H1 (cell line): Measurements from ENCODE around the gene KLHL3. TPM values are rescaled to one million over a fixed set of nuclear protein-coding genes. Genes with fewer than 3 reads are reported as not detected.

ENCODE experiments used
- ASH2L ChIP-seq: fragments of 200-600, 300-600 bp; sonication (generic); IDR thresholded peaks from one replicate; pipeline ENCODE4 v1.7.1; 2017; ENCODE audit warnings: low read length
- KDM1A ChIP-seq: fragments of 200-600, 300-600 bp; sonication (generic); IDR thresholded peaks from 2 replicates; pipeline ENCODE4 v1.7.1; 2016; ENCODE audit warnings: mild to moderate bottlenecking, low read length, borderline replicate concordance
- KDM5A ChIP-seq: fragments of 200-600 bp; IDR thresholded peaks from 2 replicates; pipeline ENCODE4 v1.7.1; 2012; ENCODE audit warnings: mild to moderate bottlenecking, low read length, inconsistent platforms, mixed read lengths
- POLR2A ChIP-seq, 2 experiments: IDR thresholded peaks; 1 replicate in 1 of 2; 2 replicates in 1 of 2; pipeline ENCODE4 v1.6.1; 2011; ENCODE audit warnings: low read depth in 2 of 2, low read length in 2 of 2, mild to moderate bottlenecking in 2 of 2; ENCODE audit errors: control extremely low read depth in 1 of 2
- RBBP5 ChIP-seq: IDR thresholded peaks from 2 replicates; pipeline ENCODE4 v1.7.1; 2012; ENCODE audit warnings: low read depth, mild to moderate bottlenecking, inconsistent platforms, low read length, moderate library complexity, borderline replicate concordance
- SAP30 ChIP-seq: fragments of 300-600 bp; sonication (generic); IDR thresholded peaks from 2 replicates; pipeline ENCODE4 v1.7.1; 2012; ENCODE audit warnings: low read length, moderate library complexity, mild to moderate bottlenecking, inconsistent platforms; ENCODE audit not compliant: insufficient read depth, insufficient replicate concordance
- SP1 ChIP-seq: IDR thresholded peaks from 2 replicates; pipeline ENCODE4 v1.6.1; 2011; ENCODE audit warnings: low read depth, low read length
- TAF1 ChIP-seq: IDR thresholded peaks from 2 replicates; pipeline ENCODE4 v1.6.1; 2011; ENCODE audit warnings: mild to moderate bottlenecking, low read depth, low read length
- TBP ChIP-seq: IDR thresholded peaks from 2 replicates; pipeline ENCODE4 v1.6.1; 2011; ENCODE audit warnings: low read depth, low read length, improper control_type of control experiment
- TEAD4 ChIP-seq: IDR thresholded peaks from 2 replicates; pipeline ENCODE4 v1.6.1; 2012; ENCODE audit warnings: low read depth, low read length, inconsistent platforms, mixed read lengths
- polyA plus RNA-seq, 7 experiments: library from polyadenylated mRNA; depleted of rRNA in 3 of 7; stranded (reverse) in 5 of 7; unstranded in 2 of 7; fragments of >200 nt in 5 of 7; fragments of 200-250 nt in 2 of 7; gene quantifications; 1 replicate in 5 of 7; 2 replicates in 1 of 7; 4 replicates in 1 of 7; pipeline versions ENCODE4 v1.2.1 to v1.2.3, GENCODE V29; 2011 to 2013; ENCODE audit warnings: missing spikeins in 2 of 7, mixed read lengths in 2 of 7
- total RNA-seq: library from RNA; stranded (reverse); fragmentation: NEBNext Ultra II Directional; extraction: Animal tissue kit (Norgen Biotek cat#: 25700); gene quantifications from 2 replicates; pipeline ENCODE4 v1.2.1, GENCODE V29; 2021
- TF ChIP-seq, protein P1 (sequence below): fragments of 300-600 bp; sonication (generic); IDR thresholded peaks from 2 replicates; pipeline ENCODE4 v1.7.1; 2012; ENCODE audit warnings: low read length, moderate library complexity, mild to moderate bottlenecking, inconsistent platforms; ENCODE audit not compliant: insufficient replicate concordance

The KLHL3 gene
- total and polyA plus RNA-seq, 2 of the 8 experiments (the other 6 are each of a cell fraction or from before 2014, with no cell fraction given), result 7.4 to 13.7 TPM

DNA sequence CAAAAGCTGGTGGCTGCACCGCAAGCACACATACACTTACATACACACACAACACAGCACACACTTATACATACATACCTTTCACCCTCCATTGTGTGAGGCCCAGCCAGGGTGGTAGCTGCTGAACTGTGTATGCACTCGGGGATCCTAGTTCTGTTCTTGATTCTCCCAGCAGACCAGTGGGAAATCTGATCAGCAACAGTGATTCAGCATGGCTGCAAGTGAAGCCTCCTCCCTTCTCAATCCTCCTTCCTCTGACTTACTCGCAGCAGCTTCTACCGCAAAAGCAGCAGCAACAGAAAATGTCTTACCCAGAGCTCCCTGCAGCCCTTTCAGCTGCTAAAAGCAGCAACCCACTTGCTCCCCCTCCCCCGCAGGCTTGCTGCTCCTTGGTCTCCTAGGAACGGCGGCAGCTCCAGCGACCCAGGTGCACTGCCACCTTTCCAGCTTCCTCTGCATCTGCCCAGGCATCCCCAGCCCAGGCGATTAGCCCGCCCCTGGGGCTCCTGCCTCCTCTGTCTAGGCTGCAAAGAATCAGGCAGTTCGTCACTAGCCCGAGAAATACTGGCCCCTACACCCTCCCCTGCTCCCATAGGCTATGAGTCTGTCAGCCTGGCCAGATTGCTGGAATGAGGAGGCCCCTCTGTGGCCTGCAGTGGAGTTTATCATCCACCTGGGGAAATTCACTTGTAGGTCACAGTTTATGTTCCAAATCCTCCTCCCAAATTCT, at the start of gene KLHL3 (continued):
- TF ChIP-seq, protein P1, sequence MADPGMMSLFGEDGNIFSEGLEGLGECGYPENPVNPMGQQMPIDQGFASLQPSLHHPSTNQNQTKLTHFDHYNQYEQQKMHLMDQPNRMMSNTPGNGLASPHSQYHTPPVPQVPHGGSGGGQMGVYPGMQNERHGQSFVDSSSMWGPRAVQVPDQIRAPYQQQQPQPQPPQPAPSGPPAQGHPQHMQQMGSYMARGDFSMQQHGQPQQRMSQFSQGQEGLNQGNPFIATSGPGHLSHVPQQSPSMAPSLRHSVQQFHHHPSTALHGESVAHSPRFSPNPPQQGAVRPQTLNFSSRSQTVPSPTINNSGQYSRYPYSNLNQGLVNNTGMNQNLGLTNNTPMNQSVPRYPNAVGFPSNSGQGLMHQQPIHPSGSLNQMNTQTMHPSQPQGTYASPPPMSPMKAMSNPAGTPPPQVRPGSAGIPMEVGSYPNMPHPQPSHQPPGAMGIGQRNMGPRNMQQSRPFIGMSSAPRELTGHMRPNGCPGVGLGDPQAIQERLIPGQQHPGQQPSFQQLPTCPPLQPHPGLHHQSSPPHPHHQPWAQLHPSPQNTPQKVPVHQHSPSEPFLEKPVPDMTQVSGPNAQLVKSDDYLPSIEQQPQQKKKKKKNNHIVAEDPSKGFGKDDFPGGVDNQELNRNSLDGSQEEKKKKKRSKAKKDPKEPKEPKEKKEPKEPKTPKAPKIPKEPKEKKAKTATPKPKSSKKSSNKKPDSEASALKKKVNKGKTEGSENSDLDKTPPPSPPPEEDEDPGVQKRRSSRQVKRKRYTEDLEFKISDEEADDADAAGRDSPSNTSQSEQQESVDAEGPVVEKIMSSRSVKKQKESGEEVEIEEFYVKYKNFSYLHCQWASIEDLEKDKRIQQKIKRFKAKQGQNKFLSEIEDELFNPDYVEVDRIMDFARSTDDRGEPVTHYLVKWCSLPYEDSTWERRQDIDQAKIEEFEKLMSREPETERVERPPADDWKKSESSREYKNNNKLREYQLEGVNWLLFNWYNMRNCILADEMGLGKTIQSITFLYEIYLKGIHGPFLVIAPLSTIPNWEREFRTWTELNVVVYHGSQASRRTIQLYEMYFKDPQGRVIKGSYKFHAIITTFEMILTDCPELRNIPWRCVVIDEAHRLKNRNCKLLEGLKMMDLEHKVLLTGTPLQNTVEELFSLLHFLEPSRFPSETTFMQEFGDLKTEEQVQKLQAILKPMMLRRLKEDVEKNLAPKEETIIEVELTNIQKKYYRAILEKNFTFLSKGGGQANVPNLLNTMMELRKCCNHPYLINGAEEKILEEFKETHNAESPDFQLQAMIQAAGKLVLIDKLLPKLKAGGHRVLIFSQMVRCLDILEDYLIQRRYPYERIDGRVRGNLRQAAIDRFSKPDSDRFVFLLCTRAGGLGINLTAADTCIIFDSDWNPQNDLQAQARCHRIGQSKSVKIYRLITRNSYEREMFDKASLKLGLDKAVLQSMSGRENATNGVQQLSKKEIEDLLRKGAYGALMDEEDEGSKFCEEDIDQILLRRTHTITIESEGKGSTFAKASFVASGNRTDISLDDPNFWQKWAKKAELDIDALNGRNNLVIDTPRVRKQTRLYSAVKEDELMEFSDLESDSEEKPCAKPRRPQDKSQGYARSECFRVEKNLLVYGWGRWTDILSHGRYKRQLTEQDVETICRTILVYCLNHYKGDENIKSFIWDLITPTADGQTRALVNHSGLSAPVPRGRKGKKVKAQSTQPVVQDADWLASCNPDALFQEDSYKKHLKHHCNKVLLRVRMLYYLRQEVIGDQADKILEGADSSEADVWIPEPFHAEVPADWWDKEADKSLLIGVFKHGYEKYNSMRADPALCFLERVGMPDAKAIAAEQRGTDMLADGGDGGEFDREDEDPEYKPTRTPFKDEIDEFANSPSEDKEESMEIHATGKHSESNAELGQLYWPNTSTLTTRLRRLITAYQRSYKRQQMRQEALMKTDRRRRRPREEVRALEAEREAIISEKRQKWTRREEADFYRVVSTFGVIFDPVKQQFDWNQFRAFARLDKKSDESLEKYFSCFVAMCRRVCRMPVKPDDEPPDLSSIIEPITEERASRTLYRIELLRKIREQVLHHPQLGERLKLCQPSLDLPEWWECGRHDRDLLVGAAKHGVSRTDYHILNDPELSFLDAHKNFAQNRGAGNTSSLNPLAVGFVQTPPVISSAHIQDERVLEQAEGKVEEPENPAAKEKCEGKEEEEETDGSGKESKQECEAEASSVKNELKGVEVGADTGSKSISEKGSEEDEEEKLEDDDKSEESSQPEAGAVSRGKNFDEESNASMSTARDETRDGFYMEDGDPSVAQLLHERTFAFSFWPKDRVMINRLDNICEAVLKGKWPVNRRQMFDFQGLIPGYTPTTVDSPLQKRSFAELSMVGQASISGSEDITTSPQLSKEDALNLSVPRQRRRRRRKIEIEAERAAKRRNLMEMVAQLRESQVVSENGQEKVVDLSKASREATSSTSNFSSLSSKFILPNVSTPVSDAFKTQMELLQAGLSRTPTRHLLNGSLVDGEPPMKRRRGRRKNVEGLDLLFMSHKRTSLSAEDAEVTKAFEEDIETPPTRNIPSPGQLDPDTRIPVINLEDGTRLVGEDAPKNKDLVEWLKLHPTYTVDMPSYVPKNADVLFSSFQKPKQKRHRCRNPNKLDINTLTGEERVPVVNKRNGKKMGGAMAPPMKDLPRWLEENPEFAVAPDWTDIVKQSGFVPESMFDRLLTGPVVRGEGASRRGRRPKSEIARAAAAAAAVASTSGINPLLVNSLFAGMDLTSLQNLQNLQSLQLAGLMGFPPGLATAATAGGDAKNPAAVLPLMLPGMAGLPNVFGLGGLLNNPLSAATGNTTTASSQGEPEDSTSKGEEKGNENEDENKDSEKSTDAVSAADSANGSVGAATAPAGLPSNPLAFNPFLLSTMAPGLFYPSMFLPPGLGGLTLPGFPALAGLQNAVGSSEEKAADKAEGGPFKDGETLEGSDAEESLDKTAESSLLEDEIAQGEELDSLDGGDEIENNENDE, result no peak
- TF ChIP-seq TEAD4 (0 out of 2 replicates have a peak, but pooled peaks have one; percentile 8), ASH2L (peak; percentile 91), TAF1 (peak; percentile 78), RBBP5 (peak; percentile 77), KDM1A (no peak), SAP30 (peak; percentile 89), TBP (peak; percentile 60), SP1 (0 out of 2 replicates have a peak, but pooled peaks have one; percentile 11), POLR2A (IDR thresholded peaks at IDR 0.05; ENCODE audit: control extremely low read depth in 1 of 2, low read depth in 2 of 2, low read length in 2 of 2) (peak in 1 of 2 experiments; percentile 59; a peak in 2 of 3 replicates), KDM5A (no peak)
